ELF-1 (cell line): ENCODE measurements around the gene PPP1R9B.
A peak's percentile ranks its signal among the peaks of the same experiment; 100 is the strongest.

Experiments used
- DNase-seq: peaks from one replicate; pipeline ENCODE4 v3.0.0-alpha.2; 2016; ENCODE audit warnings: low read depth, low spot score

PPP1R9B gene

GRCh38 chr17:50150354-50151040 lies at the start of gene PPP1R9B:
PPP1R9B (minus strand) TSS chr17:50150677; CDS start chr17:50150513, 164 bp downstream.
- DNase-seq: peak; percentile 23

- DNase-seq: peak; percentile 91
These were observed 49.5 kb upstream of the PPP1R9B start for GRCh38 chr17:50199803-50200456.

- DNase-seq: no peak
These were observed 48.8 kb upstream of the PPP1R9B start for GRCh38 chr17:50199211-50199802.

- DNase-seq: peak; percentile 75
These were observed 47.7 kb upstream of the PPP1R9B start for GRCh38 chr17:50198026-50198669.

GRCh38 chr17:50196826-50197225 lies 46.3 kb upstream of the PPP1R9B start:
- DNase-seq: no peak

GRCh38 chr17:50196036-50196435 lies 45.6 kb upstream of the PPP1R9B start:
- no peak for DNase-seq

- no peak for DNase-seq
These were observed 44.7 kb upstream of the PPP1R9B start for GRCh38 chr17:50194934-50195865.

- no peak for DNase-seq
These were observed 43.9 kb upstream of the PPP1R9B start for GRCh38 chr17:50194140-50194933.

GRCh38 chr17:50192618-50193291 lies 42.3 kb upstream of the PPP1R9B start:
- no peak for DNase-seq

- DNase-seq: no peak
These were observed 41.7 kb upstream of the PPP1R9B start for GRCh38 chr17:50192144-50192617.

GRCh38 chr17:50191359-50192143 lies 41.1 kb upstream of the PPP1R9B start:
- no peak for DNase-seq

GRCh38 chr17:50190603-50191358 lies 40.3 kb upstream of the PPP1R9B start:
- no peak for DNase-seq

- DNase-seq: no peak
These were observed 39.8 kb upstream of the PPP1R9B start for GRCh38 chr17:50190293-50190602.

GRCh38 chr17:50189550-50190292 lies 39.2 kb upstream of the PPP1R9B start:
- no peak for DNase-seq

GRCh38 chr17:50188921-50189549 lies 38.6 kb upstream of the PPP1R9B start:
- no peak for DNase-seq

- no peak for DNase-seq
These were observed 38.0 kb upstream of the PPP1R9B start for GRCh38 chr17:50188531-50188920.
